ENCODE data around the gene RPS21. TPM values are rescaled to one million over a fixed set of nuclear protein-coding genes. Genes with fewer than 3 reads are reported as not detected.

Gene RPS21
- total RNA-seq, 1 experiment from 2014 or later, result 2,488 TPM

DNA sequence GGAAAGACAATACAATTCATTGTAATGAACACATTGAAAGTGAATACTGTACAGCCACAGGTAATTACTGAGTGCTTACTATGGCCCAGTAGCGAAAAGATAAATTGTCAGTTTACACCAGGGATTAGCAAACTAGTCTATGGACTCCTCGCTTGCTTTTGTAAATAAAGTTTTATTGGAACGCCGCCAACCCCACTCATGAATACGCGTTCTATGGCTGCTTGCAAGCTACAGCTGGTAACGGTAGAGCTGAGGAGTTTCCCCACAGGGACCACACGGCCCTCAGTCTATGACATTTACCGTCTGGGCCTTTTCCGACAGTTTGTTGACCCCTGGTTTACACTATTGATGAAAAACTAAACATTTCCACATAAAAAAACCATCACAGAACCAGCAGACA, 44.0 kb upstream of the RPS21 start:
- TF ChIP-seq SP1 (IDR thresholded peaks at IDR 0.05; ENCODE audit: low read depth), result no peak
- DNase-seq (ENCODE audit: low read depth, low spot score) (no peak), ATAC-seq (no peak)
- Histone ChIP-seq H3K4me1 (ENCODE audit: control insufficient read depth in 1 of 2, insufficient read depth in 2 of 2, low read length in 2 of 2) (no peaks in the 10 kb centered on the region), H3K36me3 (ENCODE audit: control insufficient read depth in 1 of 2, insufficient read depth in 2 of 2, low read length in 2 of 2) (peaks cover 27 to 48% of the 10 kb centered on the region in 2 experiments; a peak in 3 of 4 replicates), H3K27me3 (ENCODE audit: insufficient read depth, low read length) (no peaks in the 10 kb centered on the region), H3K9me2 (ENCODE audit: insufficient read depth) (no peaks in the 10 kb centered on the region), H3K9me3 (ENCODE audit: control insufficient read depth in 1 of 2, insufficient read depth in 1 of 2, low read depth in 1 of 2, low read length in 2 of 2) (no peaks in the 10 kb centered on the region), H4K20me1 (ENCODE audit: insufficient read depth) (no peaks in the 10 kb centered on the region; the same call in 1 of the 2 replicates), H3K79me2 (ENCODE audit: insufficient read depth, low read length) (peaks cover 5% of the 10 kb centered on the region; the same call in 1 of the 2 replicates), H3K9ac (ENCODE audit: low read length) (no peak overlapping the region), H3K4me3 (replicated peaks in 1 of 2; ENCODE audit: low read depth in 1 of 2, low read length in 2 of 2) (no peak overlapping the region), H3K4me2 (ENCODE audit: low read length) (no peak overlapping the region), H3K27ac (ENCODE audit: low read depth, low read length) (no peak overlapping the region), H2AFZ (ENCODE audit: low read depth, low read length, poor library complexity, severe bottlenecking) (no peak overlapping the region)
- BruUV-seq (replicated peaks), result no TSS peak
- POLR2A ChIA-PET, result no interaction called here
- RAD21 ChIA-PET (ENCODE audit: low non-redundant PET in 1 of 2, low total read pairs in 2 of 2, uncharacterized antibody in 2 of 2, unreplicated experiment in 2 of 2), result no interaction called here
- CTCF ChIA-PET, result no interaction called here
- intact Hi-C loops (cut with micrococcal nuclease), result no loop called here

GRCh38 chr20:62344092-62344491, 42.8 kb upstream of the RPS21 start:
- intact Hi-C loops (cut with micrococcal nuclease), result no loop called here

More at GRCh38 chr20:62344092-62344491, 42.8 kb upstream of the RPS21 start:
- H4K20me1 ChIP-seq (ENCODE audit: insufficient read depth), result no peaks in the 10 kb centered on the region; the same call in 1 of the 2 replicates
- no peak overlapping the region for H3K4me2 ChIP-seq (ENCODE audit: low read length)
- H3K4me3 ChIP-seq (replicated peaks in 1 of 2; ENCODE audit: low read depth in 1 of 2, low read length in 2 of 2), result no peak overlapping the region
- peaks cover 5% of the 10 kb centered on the region; the same call in 1 of the 2 replicates for H3K79me2 ChIP-seq (ENCODE audit: insufficient read depth, low read length)
- H3K4me1 ChIP-seq (ENCODE audit: control insufficient read depth in 1 of 2, insufficient read depth in 2 of 2, low read length in 2 of 2), result no peaks in the 10 kb centered on the region
- BruUV-seq (replicated peaks), result no TSS peak
- no peaks in the 10 kb centered on the region for H3K9me2 ChIP-seq (ENCODE audit: insufficient read depth)
- no peaks in the 10 kb centered on the region for H3K9me3 ChIP-seq (ENCODE audit: control insufficient read depth in 1 of 2, insufficient read depth in 1 of 2, low read depth in 1 of 2, low read length in 2 of 2)
- H2AFZ ChIP-seq (ENCODE audit: low read depth, low read length, poor library complexity, severe bottlenecking), result no peak overlapping the region
- RAD21 ChIA-PET (ENCODE audit: low non-redundant PET in 1 of 2, low total read pairs in 2 of 2, uncharacterized antibody in 2 of 2, unreplicated experiment in 2 of 2), result no interaction called here
- DNase-seq (ENCODE audit: low read depth, low spot score), result no peak
- no peak overlapping the region for H3K9ac ChIP-seq (ENCODE audit: low read length)
- H3K27me3 ChIP-seq (ENCODE audit: insufficient read depth, low read length), result no peaks in the 10 kb centered on the region
- POLR2A ChIA-PET, result no interaction called here
- no peak overlapping the region for H3K27ac ChIP-seq (ENCODE audit: low read depth, low read length)
- TF ChIP-seq, protein P1, sequence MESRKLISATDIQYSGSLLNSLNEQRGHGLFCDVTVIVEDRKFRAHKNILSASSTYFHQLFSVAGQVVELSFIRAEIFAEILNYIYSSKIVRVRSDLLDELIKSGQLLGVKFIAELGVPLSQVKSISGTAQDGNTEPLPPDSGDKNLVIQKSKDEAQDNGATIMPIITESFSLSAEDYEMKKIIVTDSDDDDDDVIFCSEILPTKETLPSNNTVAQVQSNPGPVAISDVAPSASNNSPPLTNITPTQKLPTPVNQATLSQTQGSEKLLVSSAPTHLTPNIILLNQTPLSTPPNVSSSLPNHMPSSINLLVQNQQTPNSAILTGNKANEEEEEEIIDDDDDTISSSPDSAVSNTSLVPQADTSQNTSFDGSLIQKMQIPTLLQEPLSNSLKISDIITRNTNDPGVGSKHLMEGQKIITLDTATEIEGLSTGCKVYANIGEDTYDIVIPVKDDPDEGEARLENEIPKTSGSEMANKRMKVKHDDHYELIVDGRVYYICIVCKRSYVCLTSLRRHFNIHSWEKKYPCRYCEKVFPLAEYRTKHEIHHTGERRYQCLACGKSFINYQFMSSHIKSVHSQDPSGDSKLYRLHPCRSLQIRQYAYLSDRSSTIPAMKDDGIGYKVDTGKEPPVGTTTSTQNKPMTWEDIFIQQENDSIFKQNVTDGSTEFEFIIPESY (IDR thresholded peaks at IDR 0.05; ENCODE audit: extremely low read depth, insufficient replicate concordance, low read length), result no peak
- no peak for TF ChIP-seq EZH2phosphoT487 (IDR thresholded peaks at IDR 0.05; ENCODE audit: borderline replicate concordance)
- no peak for TF ChIP-seq JUND (IDR thresholded peaks at IDR 0.05)
- no peak for ATAC-seq
- CTCF ChIA-PET, result interaction anchor here (0.6 kb wide), 1 partner anchor 29 kb away, joined by 3 read pairs; no protein-coding TSS in a partner anchor
- peaks cover 22 to 48% of the 10 kb centered on the region in 2 experiments; a peak in 3 of 4 replicates for H3K36me3 ChIP-seq (ENCODE audit: control insufficient read depth in 1 of 2, insufficient read depth in 2 of 2, low read length in 2 of 2)

Data from HCT116 (cell line).